ENCODE data around the gene EPS8.

EPS8 gene
- 2.0 to 5.1 (median 3.6) reads per million in 4 experiments for total RNA-seq

DNA sequence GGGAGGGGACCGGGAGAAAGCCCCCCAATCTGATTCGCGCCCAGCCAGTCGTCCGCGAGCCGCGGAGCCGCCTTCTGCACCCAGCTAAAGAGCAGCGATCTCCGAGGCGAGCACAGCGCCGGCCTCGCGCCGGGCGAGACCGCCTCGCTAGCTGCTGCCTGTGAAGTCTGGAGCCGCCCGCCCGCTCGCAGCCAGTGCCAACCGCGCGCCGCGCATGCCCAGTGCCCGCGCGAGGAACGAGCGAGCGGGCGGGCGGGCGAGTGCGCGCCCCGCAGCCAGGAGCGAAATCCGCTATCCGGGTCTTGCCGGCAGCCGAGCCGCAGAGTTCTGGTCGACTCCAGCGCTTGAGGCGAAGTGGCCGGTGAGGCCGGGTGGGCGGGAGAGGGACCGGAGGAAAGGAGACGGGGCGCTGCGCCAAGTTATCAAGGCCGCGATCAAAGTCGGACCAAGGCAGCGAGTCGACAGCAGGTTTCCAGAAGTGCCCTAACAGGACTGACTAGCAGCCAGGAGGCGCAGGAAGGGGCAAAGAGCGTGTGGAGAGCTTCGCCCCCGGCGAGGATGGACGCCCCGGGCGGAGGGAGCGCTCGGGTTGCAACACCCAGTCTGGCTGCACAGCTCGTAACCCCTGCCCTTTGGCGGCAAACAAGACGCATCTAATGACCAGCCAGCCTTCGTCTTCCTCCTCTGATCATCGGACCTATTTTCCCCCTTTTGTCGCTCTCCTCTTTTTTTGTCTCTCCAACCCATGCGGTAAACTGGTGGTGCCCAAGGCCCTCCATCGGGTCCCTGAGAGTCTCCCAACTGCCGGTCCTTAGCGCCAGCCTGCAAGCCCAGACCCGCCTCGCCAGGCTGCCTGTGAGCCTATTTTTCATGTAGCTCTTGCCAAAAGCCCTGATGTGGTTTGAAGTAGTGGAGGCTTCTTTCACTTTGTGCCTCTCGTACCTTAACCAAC is at the start of gene EPS8:
TSS of gene EPS8 (minus strand) at position 169 of the 952 bp plus-strand sequence. CDS start 106,437 bp downstream, outside the sequence.
- peak; percentile 80 for DNase-seq

DNA sequence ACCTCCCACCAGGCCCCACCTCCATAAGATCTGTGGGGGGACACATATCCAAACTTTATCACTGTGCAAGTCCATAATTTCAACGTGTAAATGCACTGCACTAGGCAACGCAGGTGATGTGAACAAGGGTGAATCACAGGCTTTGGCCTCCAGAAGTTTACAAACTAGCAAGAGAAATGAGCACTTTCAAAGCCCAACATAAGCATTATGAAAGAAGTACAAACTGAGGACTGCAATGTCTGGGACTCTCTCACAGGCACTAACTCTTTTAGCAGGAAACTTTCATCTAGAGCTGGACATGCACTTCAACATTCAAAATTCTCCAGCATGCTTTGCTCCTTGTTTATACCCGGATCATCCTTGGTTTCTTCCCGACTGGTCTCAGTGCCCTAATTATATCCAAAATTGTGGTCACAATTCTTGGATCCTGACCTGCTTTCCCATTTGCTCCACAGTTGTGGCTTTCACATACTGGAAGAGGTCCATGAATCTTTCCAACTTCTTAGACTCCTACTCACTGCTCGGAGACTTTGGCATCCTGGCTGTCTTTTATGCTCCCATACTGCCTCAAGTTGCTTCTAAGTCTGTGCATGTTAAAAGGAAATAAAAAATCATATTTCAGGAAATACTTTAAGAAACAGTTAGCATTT is 48.1 kb upstream of the EPS8 start:
- no peak for DNase-seq

DNA sequence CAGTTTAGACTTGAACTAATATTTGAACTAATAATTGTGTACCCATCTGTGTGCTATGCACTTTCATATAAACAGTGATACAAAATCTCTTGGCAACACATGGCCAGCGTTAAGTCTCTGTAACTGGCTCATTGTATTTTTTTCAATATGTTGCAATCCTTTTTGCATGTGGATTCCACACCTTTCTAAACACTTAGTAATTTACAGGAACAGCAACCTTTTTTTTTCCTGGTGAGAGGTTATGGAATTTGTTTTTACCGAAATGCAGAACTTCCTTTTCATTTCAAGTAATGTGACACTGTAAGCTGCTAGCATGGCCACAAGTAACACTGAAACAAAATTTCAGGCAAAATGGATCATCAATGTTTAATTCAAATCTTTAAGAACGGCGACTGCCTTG is 45.4 kb upstream of the EPS8 start:
- DNase-seq, result no peak

- no peak for DNase-seq
Measured at GRCh38 chr12:15831315-15831978, 42.3 kb upstream of the EPS8 start.

- DNase-seq, result no peak
Measured at GRCh38 chr12:15830538-15830937, 41.4 kb upstream of the EPS8 start.

- no peak for DNase-seq
Measured at GRCh38 chr12:15829949-15830348, 40.8 kb upstream of the EPS8 start.

DNA sequence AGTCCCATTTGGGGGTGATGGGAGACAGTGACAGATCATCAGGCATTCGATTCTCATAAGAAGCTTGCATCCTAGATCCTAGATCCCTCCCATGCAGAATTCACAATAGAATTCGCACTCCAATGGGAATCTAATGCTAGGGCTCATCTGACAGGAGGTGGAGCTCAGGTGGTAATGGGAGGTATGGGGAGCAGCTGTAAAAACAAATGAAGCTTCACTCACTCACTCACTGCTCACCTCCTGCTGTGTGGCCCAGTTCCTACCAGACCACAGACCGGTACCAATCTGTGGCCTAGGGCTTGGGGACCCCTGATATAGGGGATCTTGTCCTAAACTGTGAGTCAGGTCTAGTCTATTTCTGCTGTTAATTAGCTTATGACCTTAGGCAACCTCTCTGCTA is 40.1 kb upstream of the EPS8 start:
- no peak for DNase-seq

GRCh38 chr12:15827136-15827535 is 37.9 kb upstream of the EPS8 start:
- no peak for DNase-seq

DNA sequence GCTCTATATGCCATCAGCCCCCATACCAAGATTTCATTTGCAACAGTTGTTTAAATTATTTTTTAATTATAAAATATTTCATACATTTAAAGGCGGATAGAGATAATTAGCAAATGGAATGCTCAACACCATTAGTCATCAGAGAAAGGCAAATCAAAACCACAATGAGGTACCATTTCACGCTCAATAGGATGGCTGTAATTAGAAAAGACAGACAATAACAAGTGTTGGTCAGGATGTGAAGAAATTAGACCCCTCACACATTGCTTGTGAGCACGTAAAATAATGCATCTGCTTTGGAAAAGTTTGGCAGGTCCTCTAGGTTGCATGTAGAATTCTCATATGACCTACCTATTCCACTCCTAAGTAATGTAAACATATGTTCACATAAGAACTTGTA is 35.3 kb upstream of the EPS8 start:
- DNase-seq, result no peak

DNA sequence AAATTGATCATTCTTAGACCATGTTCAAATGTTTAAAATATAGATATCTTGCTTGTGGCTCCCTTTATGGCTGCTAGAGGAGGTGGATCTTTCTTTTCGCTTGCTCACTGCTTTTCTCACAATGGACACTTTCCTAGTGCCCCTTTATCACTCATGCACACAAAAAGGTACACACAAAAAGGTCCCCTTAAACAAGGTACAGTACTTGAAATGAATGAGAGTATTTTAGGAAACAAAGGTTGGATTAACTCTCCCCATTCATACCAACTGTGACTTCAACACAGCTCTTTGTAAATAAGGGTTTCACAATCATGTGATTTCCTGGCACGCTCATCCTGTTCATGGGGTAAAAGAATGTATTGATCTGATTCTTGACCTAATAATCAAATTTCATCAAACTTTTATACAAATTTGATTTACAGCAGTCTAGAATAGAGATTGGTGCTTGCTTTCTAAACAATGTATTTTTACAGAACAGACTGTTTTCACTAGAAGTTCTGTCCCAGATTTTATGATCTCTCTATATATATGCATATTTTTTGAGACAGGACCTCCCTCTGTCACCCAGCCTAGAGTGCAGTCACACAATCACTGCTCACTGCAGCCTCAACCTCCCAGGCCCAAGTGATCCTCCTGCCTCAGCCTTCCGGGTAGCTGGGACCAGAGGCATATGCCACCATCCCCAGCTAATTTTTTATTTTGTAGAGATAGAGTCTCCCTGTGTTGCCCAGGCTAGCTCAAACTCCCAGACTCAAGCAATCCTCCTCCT is 34.4 kb upstream of the EPS8 start:
- no peak for DNase-seq

GRCh38 chr12:15819644-15820437 is 30.7 kb upstream of the EPS8 start:
- DNase-seq, result no peak

- no peak for DNase-seq
Measured at GRCh38 chr12:15818418-15818817, 29.2 kb upstream of the EPS8 start.

GRCh38 chr12:15815730-15816129 is 26.5 kb upstream of the EPS8 start:
- no peak for DNase-seq

DNA sequence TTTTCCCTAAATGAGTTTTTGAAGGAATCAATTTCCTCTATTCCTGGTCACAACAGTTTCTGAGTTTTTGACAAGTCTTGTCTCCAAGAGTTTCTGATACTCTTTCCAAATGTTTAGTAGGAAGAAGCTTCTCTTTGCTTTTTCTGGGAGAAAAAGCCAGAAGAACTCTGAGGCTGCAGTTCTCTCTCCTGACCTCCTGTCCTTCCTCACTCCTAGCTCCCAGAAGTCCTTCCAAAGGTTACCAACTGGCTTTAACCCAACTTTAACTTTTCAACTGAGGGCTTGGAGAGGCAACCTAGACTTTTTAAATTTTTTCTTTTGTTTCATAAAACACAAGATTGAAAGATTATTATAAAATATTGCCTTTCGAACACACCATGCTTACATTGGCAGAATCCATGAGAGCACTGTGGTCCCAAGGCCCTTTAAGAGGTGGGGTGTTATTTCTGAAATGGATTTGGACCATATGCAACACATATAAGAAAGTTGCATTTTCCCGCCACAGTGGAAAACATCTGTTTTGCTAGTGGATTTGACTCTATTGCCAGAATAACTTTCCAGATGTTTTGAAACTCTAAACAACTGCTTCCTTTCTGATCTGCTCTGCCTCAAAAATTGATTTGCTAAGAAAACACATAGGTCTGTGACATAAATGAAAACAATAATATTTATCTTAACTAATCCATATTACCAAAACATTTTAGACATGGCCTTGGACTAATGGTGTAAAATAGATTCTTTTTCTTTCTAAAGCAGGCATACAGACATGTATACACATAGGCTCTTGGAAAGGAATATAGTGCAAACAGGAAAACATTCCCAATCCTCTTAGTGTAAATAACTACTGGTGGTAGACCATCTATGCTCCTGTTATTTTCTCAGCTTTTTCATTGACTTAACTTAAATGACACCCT is 22.3 kb upstream of the EPS8 start:
- DNase-seq, result no peak

DNA sequence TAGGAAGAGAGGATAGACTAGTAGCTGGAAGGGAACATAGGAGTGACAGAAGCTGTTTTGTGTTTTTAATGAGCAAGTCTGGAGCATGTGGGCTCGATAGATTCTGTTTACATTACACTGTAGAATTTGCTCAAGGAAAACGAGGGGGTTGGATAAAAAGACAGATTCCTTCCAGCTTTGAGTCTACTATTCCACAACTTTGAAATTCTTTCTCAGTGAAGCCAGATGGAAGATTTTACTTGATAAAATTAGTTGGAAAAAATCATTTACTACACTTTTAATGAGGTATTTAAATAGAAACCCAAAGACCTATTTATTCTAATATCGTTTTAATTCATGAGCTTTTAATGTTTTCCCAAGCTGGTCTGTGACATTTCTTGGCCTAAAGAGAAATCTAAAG is 19.5 kb upstream of the EPS8 start:
- DNase-seq, result no peak

DNA sequence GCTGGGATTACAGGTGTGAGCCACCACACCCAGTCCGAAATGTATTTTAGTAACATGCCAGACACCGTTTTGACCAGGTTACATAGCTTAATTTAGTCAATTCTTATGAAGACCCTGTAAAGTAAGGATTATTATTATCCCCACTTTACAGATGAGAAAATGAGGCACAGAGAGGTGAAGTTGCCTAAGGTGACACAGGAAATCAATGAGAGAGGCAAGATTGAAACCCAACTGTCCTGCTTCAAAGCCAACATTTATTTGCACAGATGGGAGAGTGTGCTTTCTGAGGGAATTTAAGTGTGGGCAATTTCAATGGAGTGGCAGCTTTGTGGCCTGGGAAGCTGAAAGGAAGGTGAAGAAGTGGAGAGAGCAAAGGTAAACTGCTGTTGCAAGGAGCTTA is 19.1 kb upstream of the EPS8 start:
- no peak for DNase-seq

GRCh38 chr12:15806826-15807225 is 17.6 kb upstream of the EPS8 start:
- no peak for DNase-seq

GRCh38 chr12:15801770-15802744 is 12.9 kb upstream of the EPS8 start:
- DNase-seq, result no peak

DNA sequence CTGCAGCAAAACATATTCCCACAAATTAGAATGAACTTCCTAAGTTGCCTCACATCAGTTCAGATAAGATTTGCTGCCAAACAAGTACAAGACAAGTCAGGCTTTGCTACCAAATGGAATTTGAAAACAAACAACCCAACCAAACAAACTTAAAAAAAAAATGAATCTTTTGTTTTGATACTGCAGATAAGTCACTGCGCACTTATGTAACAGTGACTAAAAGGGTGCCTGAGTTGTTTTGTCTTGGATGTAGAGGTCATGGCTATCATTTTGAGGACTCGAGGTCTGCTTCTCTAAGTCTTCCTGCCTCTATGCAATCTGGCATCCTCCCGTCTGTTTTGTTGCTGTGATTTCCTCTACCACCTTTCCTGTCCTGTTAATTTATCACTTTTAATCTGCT is 11.1 kb upstream of the EPS8 start:
- DNase-seq, result no peak

- no peak for DNase-seq
Measured at GRCh38 chr12:15797818-15798217, 8.6 kb upstream of the EPS8 start.
